ENCODE results near the gene SLC1A5. TPM values are rescaled to one million over a fixed set of nuclear protein-coding genes. Genes with fewer than 3 reads are reported as not detected.

SLC1A5 gene
- total RNA-seq, 1 donor from 2014 or later: 91.4 TPM

- H3K27me3 Mint-ChIP-seq: no peaks in the 10 kb centered on the region
- no peak overlapping the region for H3K27ac Mint-ChIP-seq
- H3K4me1 Mint-ChIP-seq (ENCODE audit: unreplicated experiment): peaks cover 7% of the 10 kb centered on the region
- TF ChIP-seq CTCF (conservative IDR thresholded peaks at IDR 0.05): no peak
- peaks cover 7% of the 10 kb centered on the region for H3K36me3 Mint-ChIP-seq
- no peaks in the 10 kb centered on the region for H3K9me3 Mint-ChIP-seq
- no peak for DNase-seq (ENCODE audit: extremely low spot score, unreplicated experiment)
- H3K4me3 Mint-ChIP-seq: no peak overlapping the region
Measured at GRCh38 chr19:46755853-46756543, 32.4 kb downstream of the SLC1A5 start.

- peaks cover 11% of the 10 kb centered on the region for H3K36me3 Mint-ChIP-seq
- no peak for TF ChIP-seq CTCF (conservative IDR thresholded peaks at IDR 0.05)
- H3K27ac Mint-ChIP-seq: no peak overlapping the region
Measured at GRCh38 chr19:46755077-46755852, 33.1 kb downstream of the SLC1A5 start.

GRCh38 chr19:46753420-46754155 is 34.8 kb downstream of the SLC1A5 start:
- H3K9me3 Mint-ChIP-seq: no peaks in the 10 kb centered on the region
- no peak overlapping the region for H3K27ac Mint-ChIP-seq
- H3K36me3 Mint-ChIP-seq: peaks cover 17% of the 10 kb centered on the region
- no peaks in the 10 kb centered on the region for H3K27me3 Mint-ChIP-seq
- H3K4me1 Mint-ChIP-seq (ENCODE audit: unreplicated experiment): no peaks in the 10 kb centered on the region
- DNase-seq (ENCODE audit: extremely low spot score, unreplicated experiment): no peak
- H3K4me3 Mint-ChIP-seq: no peak overlapping the region
- peak; percentile 53 for TF ChIP-seq CTCF (conservative IDR thresholded peaks at IDR 0.05)

More at GRCh38 chr19:46755077-46755852, 33.1 kb downstream of the SLC1A5 start:
- Mint-ChIP-seq H3K27me3 (no peaks in the 10 kb centered on the region), H3K4me3 (no peak overlapping the region), H3K9me3 (no peaks in the 10 kb centered on the region), H3K4me1 (ENCODE audit: unreplicated experiment) (peaks cover 7% of the 10 kb centered on the region)
- no peak for DNase-seq (ENCODE audit: extremely low spot score, unreplicated experiment)

GRCh38 chr19:46748325-46749109 is 39.9 kb downstream of the SLC1A5 start:
- no peaks in the 10 kb centered on the region for H3K27me3 Mint-ChIP-seq
- peak; percentile 83 for TF ChIP-seq CTCF (conservative IDR thresholded peaks at IDR 0.05)
- peaks cover 12% of the 10 kb centered on the region for H3K4me1 Mint-ChIP-seq (ENCODE audit: unreplicated experiment)
- DNase-seq (ENCODE audit: extremely low spot score, unreplicated experiment): no peak
- H3K27ac Mint-ChIP-seq: peak overlapping the region; percentile 73
- no peaks in the 10 kb centered on the region for H3K9me3 Mint-ChIP-seq
- H3K4me3 Mint-ChIP-seq: peak overlapping the region; percentile 74
- peaks cover 19% of the 10 kb centered on the region for H3K36me3 Mint-ChIP-seq
